ENCODE data around the gene EXOC1.

- no peak for TF ChIP-seq CTCF (optimal IDR thresholded peaks at IDR 0.05 in 1 of 3, IDR thresholded peaks at IDR 0.05 in 1 of 3, conservative IDR thresholded peaks at IDR 0.05 in 1 of 3; ENCODE audit: extremely low read depth in 1 of 3, insufficient read depth in 2 of 3, low read length in 3 of 3)
- TF ChIP-seq EZH2 (IDR thresholded peaks at IDR 0.05; ENCODE audit: low read length), result no peak
Measured at GRCh38 chr4:55807556-55807955, 45.9 kb upstream of the EXOC1 start.
